PC-3 (cell line): ENCODE results near the gene DNAAF1.

Source experiments
- EZH2 ChIP-seq: fragments of 300-600 bp; sonication (generic); IDR thresholded peaks from one replicate; pipeline ENCODE4 v1.6.1; 2017; ENCODE audit warnings: antibody characterized with exemption, mild to moderate bottlenecking, low read length; ENCODE audit not compliant: unreplicated experiment
- EZH2phosphoT487 ChIP-seq: fragments of 300-600 bp; sonication (generic); IDR thresholded peaks from 2 replicates; pipeline ENCODE4 v1.6.1; 2018; ENCODE audit warnings: mild to moderate bottlenecking, antibody characterized with exemption, low read length, borderline replicate concordance
- TF ChIP-seq, protein P1 (sequence below): fragments of 300-600 bp; sonication (generic); conservative IDR thresholded peaks from 2 replicates; pipeline ENCODE4 v1.5.1; 2017; ENCODE audit warnings: antibody characterized with exemption, low read depth, mild to moderate bottlenecking, low read length

DNA sequence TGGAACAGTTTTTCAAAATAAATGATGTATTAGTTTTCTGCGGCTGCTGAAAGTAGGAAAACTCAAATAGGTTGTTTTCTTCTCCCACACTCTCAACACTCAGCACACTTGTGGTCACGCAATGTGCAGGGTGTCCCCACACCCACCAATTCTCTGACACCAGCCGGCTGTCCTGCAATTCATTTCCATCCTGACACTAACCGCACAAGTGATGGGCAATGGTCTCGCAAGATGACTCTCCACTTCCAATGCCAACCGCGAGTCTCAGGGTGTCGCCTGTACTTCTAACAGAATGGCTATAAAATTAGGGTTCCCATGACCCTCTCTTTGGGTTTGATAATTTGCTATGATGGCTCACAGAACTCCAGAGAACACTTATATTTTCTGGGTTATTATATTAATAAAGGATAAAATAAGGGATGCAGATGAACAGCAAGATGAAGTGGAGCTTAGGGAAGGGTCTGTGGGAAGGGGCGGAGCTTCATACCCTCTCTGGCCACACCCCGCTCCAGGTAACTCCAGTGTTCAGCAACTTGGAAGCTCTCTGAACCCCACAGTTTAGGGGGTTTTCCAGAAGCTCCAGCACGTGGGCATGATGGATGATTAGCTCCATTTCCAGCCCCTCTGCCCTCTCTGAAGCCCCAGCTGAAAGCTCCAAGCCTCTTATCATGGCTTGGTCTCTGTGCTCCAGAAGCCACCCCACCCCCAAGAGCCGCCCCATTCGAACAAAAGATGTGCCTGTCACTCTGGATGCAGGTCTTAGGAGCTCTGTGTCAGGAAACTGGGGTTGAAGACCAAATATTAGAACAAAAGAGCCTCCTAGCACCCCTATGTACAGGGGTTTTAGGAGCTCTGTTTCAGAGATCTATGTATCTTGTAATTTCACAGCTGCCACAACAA, 21.9 kb downstream of the DNAAF1 start:
- TF ChIP-seq, protein P1, sequence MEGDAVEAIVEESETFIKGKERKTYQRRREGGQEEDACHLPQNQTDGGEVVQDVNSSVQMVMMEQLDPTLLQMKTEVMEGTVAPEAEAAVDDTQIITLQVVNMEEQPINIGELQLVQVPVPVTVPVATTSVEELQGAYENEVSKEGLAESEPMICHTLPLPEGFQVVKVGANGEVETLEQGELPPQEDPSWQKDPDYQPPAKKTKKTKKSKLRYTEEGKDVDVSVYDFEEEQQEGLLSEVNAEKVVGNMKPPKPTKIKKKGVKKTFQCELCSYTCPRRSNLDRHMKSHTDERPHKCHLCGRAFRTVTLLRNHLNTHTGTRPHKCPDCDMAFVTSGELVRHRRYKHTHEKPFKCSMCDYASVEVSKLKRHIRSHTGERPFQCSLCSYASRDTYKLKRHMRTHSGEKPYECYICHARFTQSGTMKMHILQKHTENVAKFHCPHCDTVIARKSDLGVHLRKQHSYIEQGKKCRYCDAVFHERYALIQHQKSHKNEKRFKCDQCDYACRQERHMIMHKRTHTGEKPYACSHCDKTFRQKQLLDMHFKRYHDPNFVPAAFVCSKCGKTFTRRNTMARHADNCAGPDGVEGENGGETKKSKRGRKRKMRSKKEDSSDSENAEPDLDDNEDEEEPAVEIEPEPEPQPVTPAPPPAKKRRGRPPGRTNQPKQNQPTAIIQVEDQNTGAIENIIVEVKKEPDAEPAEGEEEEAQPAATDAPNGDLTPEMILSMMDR: no peak
- TF ChIP-seq EZH2: no peak
- no peak for TF ChIP-seq EZH2phosphoT487
